Sigmoid colon (tissue), 7 donors: ENCODE measurements around the gene PLSCR3. TPM values are rescaled to one million over a fixed set of nuclear protein-coding genes. Genes with fewer than 3 reads are reported as not detected.

ENCODE experiments used
- DNase-seq: peaks from one replicate; pipeline ENCODE4 v3.0.0-alpha.2; 2019
- H3K27ac ChIP-seq, 4 donors: fragments of 200-600 bp; sonication (generic); one replicate each; pipeline ENCODE4 v1.5.1; 2016 to 2019; ENCODE audit warnings: mild to moderate bottlenecking in 1 of 4
- H3K27me3 ChIP-seq, 3 donors: fragments of 200-600 bp; sonication (generic); one replicate each; pipeline ENCODE4 v1.5.1; 2019; ENCODE audit warnings: mild to moderate bottlenecking in 1 of 3
- H3K36me3 ChIP-seq, 4 donors: fragments of 200-600 bp; sonication (generic); one replicate each; pipeline ENCODE4 v1.5.1; 2016 to 2019
- H3K4me1 ChIP-seq, 4 donors: fragments of 200-600 bp; sonication (generic); one replicate each; pipeline ENCODE4 v1.5.1; 2017 to 2019
- H3K4me3 ChIP-seq, 4 donors: fragments of 200-600 bp; sonication (generic); one replicate each; pipeline ENCODE4 v1.5.1; 2017 to 2019; ENCODE audit warnings: mild to moderate bottlenecking in 2 of 4, moderate library complexity in 1 of 4
- H3K9me3 ChIP-seq, 4 donors: fragments of 200-600 bp in 3 of 4; sonication (generic) in 3 of 4; one replicate each; pipeline versions ENCODE4 v1.5.1 to v1.6.1; 2013 to 2019
- EP300 ChIP-seq, 4 donors: sonication (generic); formaldehyde crosslinking; IDR thresholded peaks; one replicate each; pipeline ENCODE4 v1.6.1; 2017; ENCODE audit warnings: antibody characterized with exemption in 4 of 4
- POLR2A ChIP-seq, 2 donors: fragments of 450-650 bp; IDR thresholded peaks; one replicate each; pipeline ENCODE4 v1.6.1; 2016; ENCODE audit warnings: antibody characterized with exemption in 2 of 2, mild to moderate bottlenecking in 2 of 2, moderate library complexity in 2 of 2
- POLR2AphosphoS5 ChIP-seq, 4 donors: sonication (generic); formaldehyde crosslinking; IDR thresholded peaks; one replicate each; pipeline ENCODE4 v1.6.1; 2017; ENCODE audit warnings: antibody characterized with exemption in 4 of 4
- WGBS, 2 donors: extraction: QIAGEN DNeasy Blood & Tissue Kit; methylation state at CpG; one replicate each; pipeline ENCODE4 v1.1.7; 2013; 5-methylcytosine and 5-hydroxymethylcytosine counted together
- intact Hi-C: fragments of 100-400 bp; cut with DNase I; formaldehyde crosslinking; loops from one replicate; pipeline ENCODE4 v1.15.1; 2023
- polyA plus RNA-seq, 3 donors: library from polyadenylated mRNA; stranded (reverse); fragments of 200-250 nt; gene quantifications; one replicate each; pipeline ENCODE4 v1.2.3, GENCODE V29; 2013
- total RNA-seq, 4 donors: library from RNA; depleted of rRNA; stranded (reverse); fragments of >200 nt; gene quantifications; one replicate each; pipeline ENCODE4 v1.1.0, GENCODE V29; 2016
- TF ChIP-seq, protein P1 (sequence below), 4 experiments: fragments of 450-650 bp in 3 of 4; fragments of 200-600 bp in 1 of 4; IDR thresholded peaks; one replicate each; pipeline ENCODE4 v1.5.1; 2016 to 2019; ENCODE audit warnings: antibody characterized with exemption in 4 of 4, mild to moderate bottlenecking in 3 of 4, moderate library complexity in 2 of 4
- donor health status: healthy with polysubstance abuse.
- donor health status: Bipolar disorder and iron deficiency.
- donor health status: healthy.

PLSCR3 gene
- total and polyA plus RNA-seq, 7 donors = 10.4 to 27.2 (median 14.8) TPM

DNA sequence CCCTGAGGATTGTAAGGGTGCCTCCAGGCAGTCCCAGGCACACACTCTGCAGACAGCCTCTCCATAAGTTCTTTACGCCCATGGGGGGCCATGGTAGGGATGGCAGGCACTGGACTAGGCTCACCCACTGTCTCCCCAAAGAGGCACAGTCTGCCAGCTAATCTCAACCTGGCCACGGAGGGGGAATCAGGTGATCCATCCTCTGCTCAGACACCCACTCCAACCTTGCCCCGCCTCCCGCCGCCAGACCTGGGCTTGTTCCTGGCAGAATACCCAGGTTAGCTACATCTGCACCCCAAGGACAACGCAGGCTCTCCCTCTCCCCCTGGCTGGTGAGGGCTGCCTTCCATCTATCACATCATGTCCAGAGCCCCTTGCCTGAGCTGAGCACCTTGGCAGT lies 14.5 kb upstream of the PLSCR3 start:
- DNase-seq = no peak
- peaks cover 0 to 25% (median 20%) of the 10 kb centered on the region in 4 donors for H3K4me1 ChIP-seq
- 50 to 82% methylated on average over 6 of the region's 6 CpGs for WGBS, 2 donors
- H3K9me3 ChIP-seq = no peaks in the 10 kb centered on the region
- no peak overlapping the region for H3K27ac ChIP-seq
- TF ChIP-seq POLR2AphosphoS5 (IDR thresholded peaks at IDR 0.05) (no peak), EP300 (IDR thresholded peaks at IDR 0.05) (no peak), POLR2A (IDR thresholded peaks at IDR 0.05) (no peak)
- TF ChIP-seq, protein P1, sequence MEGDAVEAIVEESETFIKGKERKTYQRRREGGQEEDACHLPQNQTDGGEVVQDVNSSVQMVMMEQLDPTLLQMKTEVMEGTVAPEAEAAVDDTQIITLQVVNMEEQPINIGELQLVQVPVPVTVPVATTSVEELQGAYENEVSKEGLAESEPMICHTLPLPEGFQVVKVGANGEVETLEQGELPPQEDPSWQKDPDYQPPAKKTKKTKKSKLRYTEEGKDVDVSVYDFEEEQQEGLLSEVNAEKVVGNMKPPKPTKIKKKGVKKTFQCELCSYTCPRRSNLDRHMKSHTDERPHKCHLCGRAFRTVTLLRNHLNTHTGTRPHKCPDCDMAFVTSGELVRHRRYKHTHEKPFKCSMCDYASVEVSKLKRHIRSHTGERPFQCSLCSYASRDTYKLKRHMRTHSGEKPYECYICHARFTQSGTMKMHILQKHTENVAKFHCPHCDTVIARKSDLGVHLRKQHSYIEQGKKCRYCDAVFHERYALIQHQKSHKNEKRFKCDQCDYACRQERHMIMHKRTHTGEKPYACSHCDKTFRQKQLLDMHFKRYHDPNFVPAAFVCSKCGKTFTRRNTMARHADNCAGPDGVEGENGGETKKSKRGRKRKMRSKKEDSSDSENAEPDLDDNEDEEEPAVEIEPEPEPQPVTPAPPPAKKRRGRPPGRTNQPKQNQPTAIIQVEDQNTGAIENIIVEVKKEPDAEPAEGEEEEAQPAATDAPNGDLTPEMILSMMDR (IDR thresholded peaks at IDR 0.05) = no peak
- no peak overlapping the region for H3K4me3 ChIP-seq
- intact Hi-C loops = loop anchor here (10.0 kb wide), 1 partner anchor 764 kb away; the partner anchor contains the start of genes KIAA0753 and TXNDC17
- H3K36me3 ChIP-seq = peaks cover 0 to 28% (median 7%) of the 10 kb centered on the region in 4 donors
- no peaks in the 10 kb centered on the region for H3K27me3 ChIP-seq

DNA sequence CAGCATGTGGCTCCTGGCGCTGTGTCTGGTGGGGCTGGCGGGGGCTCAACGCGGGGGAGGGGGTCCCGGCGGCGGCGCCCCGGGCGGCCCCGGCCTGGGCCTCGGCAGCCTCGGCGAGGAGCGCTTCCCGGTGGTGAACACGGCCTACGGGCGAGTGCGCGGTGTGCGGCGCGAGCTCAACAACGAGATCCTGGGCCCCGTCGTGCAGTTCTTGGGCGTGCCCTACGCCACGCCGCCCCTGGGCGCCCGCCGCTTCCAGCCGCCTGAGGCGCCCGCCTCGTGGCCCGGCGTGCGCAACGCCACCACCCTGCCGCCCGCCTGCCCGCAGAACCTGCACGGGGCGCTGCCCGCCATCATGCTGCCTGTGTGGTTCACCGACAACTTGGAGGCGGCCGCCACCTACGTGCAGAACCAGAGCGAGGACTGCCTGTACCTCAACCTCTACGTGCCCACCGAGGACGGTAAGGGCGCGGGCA lies 14.0 kb upstream of the PLSCR3 start:
- Histone ChIP-seq H3K4me1 (peaks cover 0 to 27% (median 20%) of the 10 kb centered on the region in 4 donors), H3K4me3 (no peak overlapping the region), H3K9me3 (no peaks in the 10 kb centered on the region), H3K36me3 (peaks cover 0 to 28% (median 7%) of the 10 kb centered on the region in 4 donors), H3K27ac (no peak overlapping the region), H3K27me3 (no peaks in the 10 kb centered on the region)
- no peak for DNase-seq
- WGBS, 2 donors = 45 to 59% methylated on average over 58 of the region's 58 CpGs
- intact Hi-C loops = loop anchor here (10.0 kb wide), 1 partner anchor 763 kb away; the partner anchor contains the start of genes KIAA0753 and TXNDC17
- TF ChIP-seq POLR2A (IDR thresholded peaks at IDR 0.05) = no peak
- TF ChIP-seq, protein P1 (IDR thresholded peaks at IDR 0.05) = no peak
- TF ChIP-seq EP300 (IDR thresholded peaks at IDR 0.05) = no peak
- TF ChIP-seq POLR2AphosphoS5 (IDR thresholded peaks at IDR 0.05) = no peak

DNA sequence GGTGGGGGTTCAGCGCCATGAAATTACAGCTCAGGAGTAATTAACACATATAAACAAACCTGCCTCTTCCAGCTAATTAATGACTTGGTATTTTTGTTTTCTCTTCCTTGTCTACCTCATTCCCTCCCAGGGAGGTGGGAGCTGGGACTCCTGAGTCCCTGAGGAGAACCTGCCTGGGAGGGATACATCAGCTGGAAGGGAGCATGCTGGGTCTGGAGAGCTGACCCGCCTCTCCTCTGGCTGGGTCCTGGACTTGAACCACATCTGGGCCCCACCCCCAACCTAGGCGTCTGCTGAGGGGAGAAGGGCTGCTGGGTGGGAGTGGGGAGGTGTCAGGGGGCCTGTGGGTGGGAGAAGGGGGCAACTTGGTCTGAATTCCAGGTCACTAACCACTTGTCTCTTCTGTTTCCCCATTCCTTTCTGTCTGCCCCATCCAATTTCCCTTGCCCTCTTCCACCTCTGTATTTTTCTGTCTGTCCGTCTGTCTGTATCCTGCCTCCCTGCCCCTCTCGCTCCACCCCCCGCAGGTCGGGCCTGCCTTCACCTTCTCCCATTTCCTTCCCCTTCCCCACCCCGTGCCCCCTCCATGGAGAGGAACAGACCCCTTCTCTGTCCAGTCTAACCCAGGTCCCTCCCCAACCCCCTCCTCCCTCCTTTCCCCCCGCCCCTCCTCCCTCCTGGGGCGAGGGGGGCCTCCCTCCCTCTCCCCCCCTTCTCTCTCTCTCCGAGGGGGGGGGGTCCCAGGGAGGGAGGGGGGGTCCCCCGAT lies 13.3 kb upstream of the PLSCR3 start, which contains the start of gene NLGN2:
Gene NLGN2, plus strand, starts transcription at position 361 of the 767 bp plus-strand sequence. CDS start 411 bp downstream, outside the sequence.
- Histone ChIP-seq H3K36me3 (peaks cover 0 to 28% (median 7%) of the 10 kb centered on the region in 4 donors), H3K4me1 (peaks cover 0 to 33% (median 26%) of the 10 kb centered on the region in 4 donors), H3K4me3 (no peak within 1 kb of the TSS), H3K27me3 (no peaks in the 10 kb centered on the region), H3K27ac (no peak within 1 kb of the TSS), H3K9me3 (no peaks in the 10 kb centered on the region)
- 32 to 44% methylated on average over 11 to 12 of the region's 12 CpGs for WGBS, 2 donors
- intact Hi-C loops = loop anchor here (10.0 kb wide), 1 partner anchor 763 kb away; the partner anchor contains the start of genes KIAA0753 and TXNDC17
- TF ChIP-seq, protein P1 (IDR thresholded peaks at IDR 0.05) = no peak
- no peak for TF ChIP-seq EP300 (IDR thresholded peaks at IDR 0.05)
- no peak for TF ChIP-seq POLR2A (IDR thresholded peaks at IDR 0.05)
- TF ChIP-seq POLR2AphosphoS5 (IDR thresholded peaks at IDR 0.05) = no peak
- DNase-seq = no peak

DNA sequence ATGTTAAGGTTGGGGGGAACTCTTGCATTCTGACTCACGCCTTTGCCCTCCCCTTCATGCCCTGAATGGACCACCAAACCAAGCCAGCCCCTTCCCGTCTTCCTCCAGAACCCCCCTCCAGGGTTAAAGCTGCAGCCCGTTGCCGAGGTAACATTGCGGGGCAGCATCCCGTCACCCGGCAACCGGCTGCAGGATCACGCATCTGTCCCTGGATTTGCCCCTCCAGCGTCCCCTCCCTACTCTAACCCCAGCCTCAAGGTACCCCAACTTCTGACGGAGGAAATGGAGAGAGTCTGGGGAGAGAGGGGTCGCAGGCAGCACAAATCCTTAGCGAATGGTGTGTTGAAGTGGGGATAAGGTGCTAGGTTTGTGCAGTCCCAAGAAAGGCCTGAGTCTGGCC lies 12.8 kb upstream of the PLSCR3 start:
- Histone ChIP-seq H3K4me1 (peaks cover 0 to 39% (median 32%) of the 10 kb centered on the region in 4 donors), H3K4me3 (no peak overlapping the region), H3K36me3 (peaks cover 0 to 28% (median 7%) of the 10 kb centered on the region in 4 donors), H3K27ac (no peak overlapping the region), H3K9me3 (no peaks in the 10 kb centered on the region), H3K27me3 (no peaks in the 10 kb centered on the region)
- intact Hi-C loops = loop anchor here (10.0 kb wide), 1 partner anchor 762 kb away; the partner anchor contains the start of genes KIAA0753 and TXNDC17
- no peak for DNase-seq
- WGBS, 2 donors = 83 to 84% methylated on average over 13 of the region's 13 CpGs
- TF ChIP-seq EP300 (IDR thresholded peaks at IDR 0.05) (no peak), POLR2A (IDR thresholded peaks at IDR 0.05) (no peak), POLR2AphosphoS5 (IDR thresholded peaks at IDR 0.05) (no peak)
- TF ChIP-seq, protein P1 (IDR thresholded peaks at IDR 0.05) = no peak
